Muscle layer of colon (tissue), 2 donors: ENCODE data around the gene SLC22A31.
"Not testable (repeated sequence)": the region's sequence is repeated elsewhere in the genome, so short reads cannot be mapped to it uniquely, and the experiment has no call there.

Experiments
- H3K27ac ChIP-seq: one replicate; pipeline ENCODE4 v1.7.0; 2013; ENCODE audit warnings: low read depth, mild to moderate bottlenecking, low read length, moderate library complexity
- H3K27me3 ChIP-seq, 2 donors: one replicate each; pipeline ENCODE4 v1.7.0; 2013; ENCODE audit warnings: low read length in 2 of 2, mild to moderate bottlenecking in 2 of 2; ENCODE audit not compliant: insufficient read depth in 2 of 2, control insufficient read depth in 1 of 2
- H3K36me3 ChIP-seq: one replicate; pipeline ENCODE4 v1.7.0; 2013; ENCODE audit warnings: mild to moderate bottlenecking, low read length; ENCODE audit not compliant: insufficient read depth
- H3K4me1 ChIP-seq: one replicate; pipeline ENCODE4 v1.7.0; 2013; ENCODE audit warnings: mild to moderate bottlenecking, low read length; ENCODE audit not compliant: insufficient read depth
- H3K4me3 ChIP-seq, 2 donors: one replicate each; pipeline ENCODE4 v1.7.0; 2013; ENCODE audit warnings: low read length in 2 of 2, low read depth in 1 of 2, mild to moderate bottlenecking in 1 of 2, moderate library complexity in 1 of 2
- H3K9ac ChIP-seq: one replicate; pipeline ENCODE4 v1.7.0; 2013; ENCODE audit warnings: low read length
- H3K9me3 ChIP-seq: one replicate; pipeline ENCODE4 v1.7.0; 2013; ENCODE audit warnings: mild to moderate bottlenecking, low read length
- donor health status: abdominal sarcoma.
- donor health status: Adenocarcinoma of cecum.

The SLC22A31 gene

DNA sequence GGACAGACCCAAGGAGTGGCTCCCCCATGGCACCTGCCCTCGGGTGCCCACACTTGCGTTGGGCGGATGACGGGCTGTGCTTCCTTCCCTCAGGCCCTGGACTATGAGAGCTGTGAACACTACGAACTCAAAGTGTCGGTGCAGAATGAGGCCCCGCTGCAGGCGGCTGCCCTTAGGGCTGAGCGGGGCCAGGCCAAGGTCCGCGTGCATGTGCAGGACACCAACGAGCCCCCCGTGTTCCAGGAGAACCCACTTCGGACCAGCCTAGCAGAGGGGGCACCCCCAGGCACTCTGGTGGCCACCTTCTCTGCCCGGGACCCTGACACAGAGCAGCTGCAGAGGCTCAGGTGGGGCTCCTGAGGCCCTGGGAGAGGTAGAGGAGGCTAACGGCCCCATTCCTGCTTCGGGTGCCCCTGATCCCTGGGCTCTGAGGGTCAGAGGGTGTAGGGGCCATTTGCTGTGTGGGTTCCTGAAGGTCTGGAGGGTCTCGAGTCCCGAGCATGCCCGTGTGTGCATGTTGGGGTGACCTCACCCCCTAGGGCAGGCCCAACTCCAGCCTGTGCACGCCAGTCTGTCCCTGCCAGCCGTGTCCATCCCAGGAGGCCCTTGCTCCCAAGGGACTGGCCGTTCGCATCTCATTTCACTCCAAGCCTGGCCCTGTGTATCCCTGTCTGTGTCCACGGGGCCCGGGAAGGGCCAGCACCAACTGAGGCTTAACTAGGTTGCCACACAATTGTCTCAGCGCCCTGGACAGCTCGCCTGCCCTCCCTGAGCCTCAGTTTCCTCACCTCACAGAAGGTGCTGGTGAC lies 10.0 kb downstream of the SLC22A31 start:
- Histone ChIP-seq H3K27ac (no peak overlapping the region), H3K4me3 (no peak overlapping the region), H3K9ac (no peak overlapping the region), H3K4me1 (no peaks in the 10 kb centered on the region), H3K27me3 (peaks cover 8 to 26% of the 10 kb centered on the region in 2 donors), H3K36me3 (no peaks in the 10 kb centered on the region), H3K9me3 (no peaks in the 10 kb centered on the region)

DNA sequence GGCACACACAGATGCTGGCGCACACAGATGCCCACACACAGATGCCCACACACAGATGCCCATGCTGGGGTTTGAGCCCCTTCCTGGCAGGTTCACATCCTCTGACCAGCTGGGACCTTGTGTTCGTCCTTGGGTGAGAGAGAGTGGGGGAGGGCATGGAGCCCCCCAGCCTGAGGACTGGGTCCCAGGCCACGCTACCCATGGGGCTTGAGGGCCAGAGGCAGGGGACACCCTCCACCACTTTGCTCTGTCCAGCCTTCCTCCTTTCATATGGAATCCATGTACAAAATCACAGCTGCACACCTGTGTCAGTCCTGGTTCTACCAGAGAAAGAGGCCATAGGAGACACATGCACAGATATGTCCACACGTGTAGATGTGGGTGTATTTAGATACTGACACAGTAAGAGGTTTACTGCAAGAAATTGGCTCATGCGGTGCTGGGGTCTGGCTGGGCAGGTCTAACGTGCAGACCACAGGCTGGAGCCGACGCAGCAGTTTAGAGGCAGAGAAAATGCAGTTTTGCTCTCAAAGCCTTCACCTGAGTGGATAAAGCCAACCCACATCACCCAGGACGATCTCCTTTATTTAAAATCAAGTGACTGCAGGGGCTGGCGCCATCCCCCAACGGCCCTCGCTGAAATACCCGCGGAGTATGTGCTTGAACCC lies 10.8 kb downstream of the SLC22A31 start:
- no peaks in the 10 kb centered on the region for H3K36me3 ChIP-seq

DNA sequence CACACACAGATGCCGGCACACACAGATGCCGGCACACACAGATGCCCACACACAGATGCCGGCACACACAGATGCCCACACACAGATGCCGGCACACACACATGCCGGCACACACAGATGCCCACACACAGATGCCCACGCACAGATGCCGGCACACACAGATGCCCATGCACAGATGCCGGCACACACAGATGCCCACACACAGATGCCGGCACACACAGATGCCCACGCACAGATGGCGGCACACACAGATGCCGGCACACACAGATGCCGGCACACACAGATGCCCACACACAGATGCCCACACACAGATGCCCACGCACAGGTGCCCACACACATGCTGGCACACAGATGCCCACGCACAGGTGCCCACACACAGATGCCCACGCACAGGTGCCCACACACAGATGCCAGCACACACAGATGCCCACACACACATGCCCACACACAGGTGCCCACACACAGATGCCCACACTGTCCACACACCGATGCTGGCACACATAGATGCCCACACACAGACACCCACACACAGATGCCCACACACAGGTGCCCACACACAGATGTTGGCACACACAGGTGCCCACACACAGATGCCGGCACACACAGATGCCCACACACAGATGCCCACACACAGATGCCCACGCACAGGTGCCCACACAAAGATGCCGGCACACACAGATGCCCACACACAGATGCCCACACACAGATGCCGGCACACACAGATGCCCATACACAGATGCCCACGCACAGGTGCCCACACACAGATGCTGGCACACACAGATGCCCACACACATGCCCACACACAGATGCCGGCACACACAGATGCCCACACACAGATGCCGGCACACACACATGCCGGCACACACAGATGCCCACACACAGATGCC lies 11.6 kb downstream of the SLC22A31 start:
- H3K27ac ChIP-seq, H3K9ac ChIP-seq, H3K9me3 ChIP-seq, H3K36me3 ChIP-seq, H3K4me3 ChIP-seq, H3K4me1 ChIP-seq: not testable (repeated sequence)
- peaks cover 8 to 32% of the 10 kb centered on the region in 2 donors for H3K27me3 ChIP-seq

More for the DNA sequence above, 10.8 kb downstream of the SLC22A31 start:
- Histone ChIP-seq H3K9me3 (no peaks in the 10 kb centered on the region), H3K27ac (no peak overlapping the region), H3K4me3 (no peak overlapping the region), H3K4me1 (no peaks in the 10 kb centered on the region), H3K9ac (no peak overlapping the region), H3K27me3 (peaks cover 8 to 32% of the 10 kb centered on the region in 2 donors)

DNA sequence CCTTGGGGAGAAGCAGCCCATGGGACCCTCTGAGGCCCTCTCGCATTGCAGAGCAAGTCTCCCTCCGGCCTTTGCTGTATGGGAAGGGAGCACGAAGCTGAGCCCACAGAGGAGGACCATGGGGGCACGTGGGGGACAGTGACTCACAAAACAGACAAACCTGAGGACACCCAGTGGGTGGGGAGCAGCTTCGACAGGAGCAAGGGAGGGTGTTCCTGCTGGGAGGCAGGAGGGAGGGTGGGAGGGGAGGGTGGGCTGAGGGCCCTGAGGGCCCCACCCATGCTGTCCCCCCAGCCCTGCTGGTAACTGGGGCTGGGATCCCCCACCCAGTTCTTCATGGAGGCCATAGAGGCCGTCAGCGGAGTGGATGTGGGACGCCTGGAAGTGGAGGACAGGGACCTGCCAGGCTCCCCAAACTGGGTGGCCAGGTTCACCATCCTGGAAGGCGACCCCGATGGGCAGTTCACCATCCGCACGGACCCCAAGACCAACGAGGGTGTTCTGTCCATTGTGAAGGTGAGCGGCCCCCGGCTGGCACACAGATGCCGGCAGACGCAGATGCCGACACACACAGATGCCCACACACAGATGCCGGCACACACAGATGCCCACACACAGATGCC lies 12.5 kb downstream of the SLC22A31 start:
- Histone ChIP-seq H3K27me3 (peaks cover 8 to 38% of the 10 kb centered on the region in 2 donors), H3K9me3 (no peaks in the 10 kb centered on the region)

DNA sequence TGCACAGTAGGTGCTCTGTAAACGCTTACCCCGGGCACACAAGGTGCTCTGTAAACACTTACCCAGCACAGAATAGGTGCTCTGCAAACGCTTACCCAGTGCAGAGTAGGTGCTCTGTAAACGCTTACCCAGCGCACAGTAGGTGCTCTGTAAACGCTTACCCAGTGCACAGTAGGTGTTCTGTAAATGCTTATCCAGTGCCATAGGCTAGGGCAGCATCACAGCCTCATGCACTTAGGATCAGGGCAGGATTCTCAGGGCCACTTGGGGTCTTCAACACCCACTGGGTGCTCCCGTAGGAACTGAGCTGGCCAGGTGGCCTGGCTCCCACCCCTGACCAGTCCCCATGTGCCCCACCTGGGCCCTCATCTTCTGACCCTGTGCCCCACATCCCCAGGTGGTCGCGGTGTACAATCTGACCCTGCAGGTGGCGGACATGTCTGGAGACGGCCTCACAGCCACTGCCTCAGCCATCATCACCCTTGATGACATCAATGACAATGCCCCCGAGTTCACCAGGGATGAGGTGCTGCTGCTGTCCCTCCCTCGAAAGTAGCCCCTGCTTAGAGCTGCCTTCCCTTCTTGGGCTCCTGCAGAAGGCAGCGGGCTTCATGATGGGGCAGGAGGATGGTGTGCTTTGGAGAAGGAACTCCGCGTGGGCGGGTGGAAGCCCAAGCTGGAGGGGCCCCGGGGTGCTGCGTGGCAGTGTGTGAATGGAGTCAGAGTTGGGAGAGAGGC lies 13.1 kb downstream of the SLC22A31 start:
- H3K4me1 ChIP-seq: no peaks in the 10 kb centered on the region
- H3K9me3 ChIP-seq: no peaks in the 10 kb centered on the region
- no peak overlapping the region for H3K4me3 ChIP-seq
- no peaks in the 10 kb centered on the region for H3K36me3 ChIP-seq
- H3K27me3 ChIP-seq: peaks cover 8 to 36% of the 10 kb centered on the region in 2 donors
- no peak overlapping the region for H3K27ac ChIP-seq
- H3K9ac ChIP-seq: no peak overlapping the region

More for the DNA sequence above, 12.5 kb downstream of the SLC22A31 start:
- Histone ChIP-seq H3K4me3 (no peak overlapping the region), H3K36me3 (no peaks in the 10 kb centered on the region), H3K27ac (no peak overlapping the region), H3K9ac (no peak overlapping the region), H3K4me1 (no peaks in the 10 kb centered on the region)

DNA sequence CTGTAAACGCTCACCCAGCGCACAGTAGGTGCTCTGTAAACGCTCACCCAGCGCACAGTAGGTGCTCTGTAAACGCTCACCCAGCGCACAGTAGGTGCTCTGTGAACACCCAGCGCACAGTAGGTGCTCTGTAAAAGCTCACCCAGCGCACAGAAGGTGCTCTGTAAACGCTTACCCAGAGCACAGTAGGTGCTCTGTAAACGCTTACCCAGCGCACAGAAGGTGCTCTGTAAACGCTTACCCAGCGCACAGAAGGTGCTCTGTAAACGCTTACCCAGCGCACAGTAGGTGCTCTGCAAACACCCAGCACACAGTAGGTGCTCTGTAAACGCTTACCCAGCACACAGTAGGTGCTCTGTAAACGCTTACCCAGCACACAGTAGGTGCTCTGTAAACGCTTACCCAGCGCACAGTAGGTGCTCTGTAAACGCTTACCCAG lies 13.7 kb downstream of the SLC22A31 start:
- H3K36me3 ChIP-seq, H3K9ac ChIP-seq, H3K27ac ChIP-seq, H3K4me3 ChIP-seq, H3K4me1 ChIP-seq, H3K9me3 ChIP-seq: not testable (repeated sequence)
- H3K27me3 ChIP-seq: peaks cover 8 to 32% of the 10 kb centered on the region in 2 donors

DNA sequence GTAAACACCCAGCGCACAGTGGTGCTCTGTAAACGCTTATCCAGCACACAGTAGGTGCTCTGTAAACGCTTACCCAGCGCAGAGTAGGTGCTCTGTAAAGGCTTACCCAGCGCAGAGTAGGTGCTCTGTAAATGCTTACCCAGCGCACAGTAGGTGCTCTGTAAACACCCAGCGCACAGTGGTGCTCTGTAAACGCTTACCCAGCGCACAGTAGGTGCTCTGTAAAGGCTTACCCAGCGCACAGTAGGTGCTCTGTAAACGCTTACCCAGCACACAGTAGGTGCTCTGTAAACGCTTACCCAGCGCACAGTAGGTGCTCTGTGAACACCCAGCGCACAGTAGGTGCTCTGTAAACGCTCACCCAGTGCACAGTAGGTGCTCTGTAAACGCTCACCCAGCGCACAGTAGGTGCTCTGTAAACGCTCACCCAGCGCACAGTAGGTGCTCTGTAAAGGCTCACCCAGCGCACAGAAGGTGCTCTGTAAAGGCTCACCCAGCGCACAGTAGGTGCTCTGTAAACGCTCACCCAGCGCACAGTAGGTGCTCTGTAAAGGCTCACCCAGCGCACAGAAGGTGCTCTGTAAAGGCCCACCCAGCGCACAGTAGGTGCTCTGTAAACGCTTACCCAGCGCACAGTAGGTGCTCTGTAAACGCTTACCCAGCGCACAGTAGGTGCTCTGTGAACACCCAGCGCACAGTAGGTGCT lies 14.3 kb downstream of the SLC22A31 start:
- peaks cover 4 to 26% of the 10 kb centered on the region in 2 donors for H3K27me3 ChIP-seq
- not testable (repeated sequence) for H3K4me3 ChIP-seq, H3K4me1 ChIP-seq, H3K9ac ChIP-seq, H3K9me3 ChIP-seq, H3K36me3 ChIP-seq, H3K27ac ChIP-seq

DNA sequence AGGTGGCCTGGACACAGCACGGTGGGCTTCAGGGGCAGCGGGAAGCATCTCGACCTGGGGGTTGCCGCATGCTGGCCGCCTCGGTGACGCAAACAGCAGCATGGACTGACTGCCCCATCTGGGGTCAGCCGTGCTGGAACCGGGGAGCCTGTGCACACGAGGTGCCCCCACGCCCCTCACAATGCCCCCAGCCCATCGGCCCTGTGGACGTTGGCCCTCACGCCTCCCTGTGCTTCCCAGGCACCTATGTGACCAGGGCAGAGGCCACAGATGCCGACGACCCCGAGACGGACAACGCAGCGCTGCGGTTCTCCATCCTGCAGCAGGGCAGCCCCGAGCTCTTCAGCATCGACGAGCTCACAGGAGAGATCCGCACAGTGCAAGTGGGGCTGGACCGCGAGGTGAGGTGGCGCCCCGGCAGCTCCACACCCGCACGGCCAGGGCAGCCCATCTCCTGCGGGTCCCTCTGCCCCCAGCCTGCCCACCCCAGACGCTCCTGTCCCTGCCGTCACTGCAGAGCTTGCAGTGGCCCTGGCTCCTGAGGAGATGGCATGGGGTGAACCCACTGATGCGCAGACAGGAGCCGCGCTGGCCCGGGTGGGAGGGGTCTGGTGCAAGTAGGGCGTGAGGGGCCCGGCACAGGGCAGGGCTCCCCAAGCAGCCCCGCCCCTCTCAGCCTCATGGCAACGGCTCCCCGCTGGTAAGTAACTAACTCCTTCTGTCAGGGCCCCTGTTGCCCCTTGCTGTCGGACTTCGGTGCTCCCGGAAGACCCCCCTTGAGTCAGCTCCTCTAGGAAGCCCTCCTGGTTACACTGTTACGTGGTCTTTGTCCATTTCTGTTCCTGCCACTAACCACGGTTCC lies 15.2 kb downstream of the SLC22A31 start:
- Histone ChIP-seq H3K36me3 (no peaks in the 10 kb centered on the region), H3K27ac (no peak overlapping the region), H3K9ac (no peak overlapping the region)

DNA sequence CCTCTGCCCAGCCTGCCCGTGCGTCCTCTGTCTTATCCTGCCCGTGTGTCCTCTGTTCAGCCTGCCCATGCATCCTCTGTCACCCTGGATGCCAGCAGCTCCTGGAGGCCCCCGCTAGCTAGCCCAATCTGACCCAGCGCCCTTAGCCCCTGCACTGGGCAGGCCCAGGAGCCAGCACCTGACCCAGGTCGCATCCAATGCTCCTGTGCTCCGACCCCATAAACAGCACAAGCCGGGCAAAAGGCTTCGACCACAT lies 15.7 kb downstream of the SLC22A31 start:
- H3K27ac ChIP-seq: no peak overlapping the region
- no peaks in the 10 kb centered on the region for H3K36me3 ChIP-seq
- no peak overlapping the region for H3K9ac ChIP-seq
- H3K4me1 ChIP-seq: no peaks in the 10 kb centered on the region
- H3K9me3 ChIP-seq: no peaks in the 10 kb centered on the region
- peaks cover 0 to 14% of the 10 kb centered on the region in 2 donors for H3K27me3 ChIP-seq
- no peak overlapping the region for H3K4me3 ChIP-seq

More for the DNA sequence above, 15.2 kb downstream of the SLC22A31 start:
- Histone ChIP-seq H3K4me3 (no peak overlapping the region), H3K27me3 (peaks cover 0 to 17% of the 10 kb centered on the region in 2 donors), H3K4me1 (no peaks in the 10 kb centered on the region), H3K9me3 (no peaks in the 10 kb centered on the region)
